Peyer's patch (tissue), 4 donors: ENCODE measurements around the gene AKAP1.

Experiments used
- POLR2A ChIP-seq, 2 donors: fragments of 450-650 bp; IDR thresholded peaks; one replicate each; pipeline ENCODE4 v1.5.1; 2017; ENCODE audit warnings: antibody characterized with exemption in 2 of 2, mild to moderate bottlenecking in 2 of 2, moderate library complexity in 2 of 2
- TF ChIP-seq, protein P1 (sequence below), 6 experiments: fragments of 450-650 bp in 4 of 6; fragments of 200-600 bp in 2 of 6; sonication (generic) in 1 of 6; IDR thresholded peaks; one replicate each; pipeline ENCODE4 v1.5.1; 2017 to 2019; ENCODE audit warnings: antibody characterized with exemption in 6 of 6, mild to moderate bottlenecking in 3 of 6, moderate library complexity in 1 of 6

GRCh38 chr17:57109393-57110151, 24.5 kb downstream of the AKAP1 start:
- TF ChIP-seq, protein P1, sequence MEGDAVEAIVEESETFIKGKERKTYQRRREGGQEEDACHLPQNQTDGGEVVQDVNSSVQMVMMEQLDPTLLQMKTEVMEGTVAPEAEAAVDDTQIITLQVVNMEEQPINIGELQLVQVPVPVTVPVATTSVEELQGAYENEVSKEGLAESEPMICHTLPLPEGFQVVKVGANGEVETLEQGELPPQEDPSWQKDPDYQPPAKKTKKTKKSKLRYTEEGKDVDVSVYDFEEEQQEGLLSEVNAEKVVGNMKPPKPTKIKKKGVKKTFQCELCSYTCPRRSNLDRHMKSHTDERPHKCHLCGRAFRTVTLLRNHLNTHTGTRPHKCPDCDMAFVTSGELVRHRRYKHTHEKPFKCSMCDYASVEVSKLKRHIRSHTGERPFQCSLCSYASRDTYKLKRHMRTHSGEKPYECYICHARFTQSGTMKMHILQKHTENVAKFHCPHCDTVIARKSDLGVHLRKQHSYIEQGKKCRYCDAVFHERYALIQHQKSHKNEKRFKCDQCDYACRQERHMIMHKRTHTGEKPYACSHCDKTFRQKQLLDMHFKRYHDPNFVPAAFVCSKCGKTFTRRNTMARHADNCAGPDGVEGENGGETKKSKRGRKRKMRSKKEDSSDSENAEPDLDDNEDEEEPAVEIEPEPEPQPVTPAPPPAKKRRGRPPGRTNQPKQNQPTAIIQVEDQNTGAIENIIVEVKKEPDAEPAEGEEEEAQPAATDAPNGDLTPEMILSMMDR (IDR thresholded peaks at IDR 0.05): peak in 3 of 6 experiments; percentile 10 to 31 (median 26)
- no peak for TF ChIP-seq POLR2A (IDR thresholded peaks at IDR 0.05)
